BLaER1 treated with 17β-estradiol and CSF1 and Interleukin-3, amounts not matched to agents 10 nM and 100 nM (cell line): ENCODE results near the gene HTATSF1.

Source experiments
- H3K27ac ChIP-seq, 11 experiments: shearing (Covaris generic); formaldehyde crosslinking; 2 replicates each; pipeline ENCODE4 v1.8.1; 2022
- H3K27me3 ChIP-seq, 11 experiments: shearing (Covaris generic); formaldehyde crosslinking; 2 replicates each; pipeline ENCODE4 v1.8.1; 2022
- H3K36me3 ChIP-seq, 11 experiments: shearing (Covaris generic); formaldehyde crosslinking; 2 replicates each; pipeline ENCODE4 v1.8.1; 2022
- H3K4me1 ChIP-seq, 10 experiments: shearing (Covaris generic); formaldehyde crosslinking; 2 replicates each; pipeline ENCODE4 v1.8.1; 2022
- H3K4me2 ChIP-seq, 11 experiments: shearing (Covaris generic); formaldehyde crosslinking; 2 replicates each; pipeline ENCODE4 v1.8.1; 2022
- H3K4me3 ChIP-seq, 10 experiments: shearing (Covaris generic); formaldehyde crosslinking; 2 replicates each; pipeline ENCODE4 v1.8.1; 2022
- H3K9ac ChIP-seq, 11 experiments: shearing (Covaris generic); formaldehyde crosslinking; 2 replicates each; pipeline ENCODE4 v1.8.1; 2022
- H3K9me3 ChIP-seq, 11 experiments: shearing (Covaris generic); formaldehyde crosslinking; replicated peaks in 1 of 11; 2 replicates each; pipeline ENCODE4 v1.8.1; 2022
- H4K20me1 ChIP-seq, 11 experiments: shearing (Covaris generic); formaldehyde crosslinking; 2 replicates each; pipeline ENCODE4 v1.8.1; 2022
- Cebpa-rat ChIP-seq, 11 experiments: shearing (Covaris generic); IDR thresholded peaks; 2 replicates each; pipeline ENCODE4 v1.8.1; 2022

HTATSF1 gene

GRCh38 chrX:136546371-136546781 is 49.0 kb downstream of the HTATSF1 start:
- Histone ChIP-seq H3K9me3 (no peaks in the 10 kb centered on the region), H3K4me2 (no peak overlapping the region), H3K27ac (no peak overlapping the region), H3K36me3 (no peaks in the 10 kb centered on the region), H4K20me1 (peaks cover 0 to 4% (median 0%) of the 10 kb centered on the region in 11 experiments; a peak in 5 of 22 replicates), H3K9ac (no peak overlapping the region), H3K27me3 (peaks cover 89 to 100% (median 99%) of the 10 kb centered on the region in 11 experiments), H3K4me3 (no peak overlapping the region), H3K4me1 (no peaks in the 10 kb centered on the region)
- no peak for TF ChIP-seq Cebpa-rat (IDR thresholded peaks at IDR 0.05)

DNA sequence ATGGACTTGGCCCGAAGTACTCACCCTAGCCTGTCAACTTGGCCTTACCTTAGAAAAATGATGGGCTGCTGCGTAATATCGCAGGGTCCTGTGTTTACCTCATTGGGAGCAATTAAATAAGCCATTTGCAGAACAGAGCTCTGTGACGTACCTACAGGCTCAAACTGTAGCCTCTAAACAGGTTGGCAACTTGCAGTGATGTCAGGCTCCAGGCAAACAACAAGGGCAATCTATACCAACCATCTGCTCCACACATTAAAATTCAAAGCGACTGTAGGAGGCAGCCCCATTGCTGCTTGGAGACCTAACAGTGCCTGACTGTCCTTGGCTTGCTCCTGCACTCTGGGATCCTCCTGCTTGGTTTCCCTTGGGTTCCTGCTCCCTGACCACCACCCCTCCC is 51.8 kb downstream of the HTATSF1 start:
- peaks cover 0 to 6% (median 0%) of the 10 kb centered on the region in 11 experiments; a peak in 4 of 22 replicates for H4K20me1 ChIP-seq
- H3K4me2 ChIP-seq, result no peak overlapping the region
- no peak overlapping the region for H3K9ac ChIP-seq
- H3K9me3 ChIP-seq, result no peaks in the 10 kb centered on the region
- no peaks in the 10 kb centered on the region for H3K36me3 ChIP-seq
- H3K4me1 ChIP-seq, result no peaks in the 10 kb centered on the region
- H3K27ac ChIP-seq, result no peak overlapping the region
- no peak overlapping the region for H3K4me3 ChIP-seq
- TF ChIP-seq Cebpa-rat (IDR thresholded peaks at IDR 0.05), result no peak
- H3K27me3 ChIP-seq, result peaks cover 92 to 100% (median 100%) of the 10 kb centered on the region in 11 experiments

GRCh38 chrX:136551410-136551809 is 54.0 kb downstream of the HTATSF1 start:
- Histone ChIP-seq H3K4me2 (no peak overlapping the region), H3K9ac (no peak overlapping the region), H3K4me3 (no peak overlapping the region), H4K20me1 (peaks cover 0 to 6% (median 0%) of the 10 kb centered on the region in 11 experiments; a peak in 6 of 22 replicates), H3K27me3 (peaks cover 92 to 100% (median 100%) of the 10 kb centered on the region in 11 experiments), H3K36me3 (no peaks in the 10 kb centered on the region), H3K9me3 (no peaks in the 10 kb centered on the region), H3K27ac (no peak overlapping the region), H3K4me1 (no peaks in the 10 kb centered on the region)
- no peak for TF ChIP-seq Cebpa-rat (IDR thresholded peaks at IDR 0.05)

DNA sequence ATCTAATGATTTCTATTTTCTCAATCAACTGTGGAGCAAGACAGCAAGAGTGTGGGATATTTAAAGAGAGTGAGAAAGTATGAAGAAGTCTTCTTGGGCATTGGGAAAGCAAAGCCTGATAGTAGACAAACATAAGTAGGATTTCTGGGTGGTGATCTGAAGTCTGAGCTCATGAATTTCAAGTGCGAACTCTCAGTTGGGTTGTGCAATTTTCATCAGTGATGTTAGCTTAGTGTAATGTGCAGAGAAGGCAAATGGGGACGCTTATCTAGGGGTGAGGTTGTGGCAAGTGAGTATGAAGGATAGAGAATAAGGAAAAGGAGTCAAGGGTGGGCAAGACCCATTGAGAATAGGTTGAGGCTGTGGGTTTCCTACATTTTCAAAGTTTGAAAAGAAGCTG is 58.3 kb downstream of the HTATSF1 start:
- H3K36me3 ChIP-seq, result no peaks in the 10 kb centered on the region
- no peaks in the 10 kb centered on the region for H3K9me3 ChIP-seq
- no peak overlapping the region for H3K4me3 ChIP-seq
- peaks cover 74 to 99% (median 95%) of the 10 kb centered on the region in 11 experiments for H3K27me3 ChIP-seq
- H3K27ac ChIP-seq, result no peak overlapping the region
- no peak for TF ChIP-seq Cebpa-rat (IDR thresholded peaks at IDR 0.05)
- H3K9ac ChIP-seq, result no peak overlapping the region
- no peak overlapping the region for H3K4me2 ChIP-seq
- H3K4me1 ChIP-seq, result no peaks in the 10 kb centered on the region
- peaks cover 0 to 4% (median 0%) of the 10 kb centered on the region in 11 experiments; a peak in 4 of 22 replicates for H4K20me1 ChIP-seq
